Panc1 (cell line): ENCODE measurements around the gene EXD3.

Source experiments
- POLR2AphosphoS5 ChIP-seq: IDR thresholded peaks from 2 replicates; pipeline ENCODE4 v1.6.1; 2012; ENCODE audit warnings: mild to moderate bottlenecking, low read depth, low read length, moderate library complexity
- SIN3A ChIP-seq: IDR thresholded peaks from 2 replicates; pipeline ENCODE4 v1.6.1; 2012; ENCODE audit warnings: low read depth, mild to moderate bottlenecking, low read length, moderate library complexity, borderline replicate concordance; ENCODE audit not compliant: insufficient read depth
- TF ChIP-seq, protein P1 (sequence below): fragments of 450-650 bp; IDR thresholded peaks from 2 replicates; pipeline ENCODE4 v1.5.1; 2017; ENCODE audit warnings: mild to moderate bottlenecking

DNA sequence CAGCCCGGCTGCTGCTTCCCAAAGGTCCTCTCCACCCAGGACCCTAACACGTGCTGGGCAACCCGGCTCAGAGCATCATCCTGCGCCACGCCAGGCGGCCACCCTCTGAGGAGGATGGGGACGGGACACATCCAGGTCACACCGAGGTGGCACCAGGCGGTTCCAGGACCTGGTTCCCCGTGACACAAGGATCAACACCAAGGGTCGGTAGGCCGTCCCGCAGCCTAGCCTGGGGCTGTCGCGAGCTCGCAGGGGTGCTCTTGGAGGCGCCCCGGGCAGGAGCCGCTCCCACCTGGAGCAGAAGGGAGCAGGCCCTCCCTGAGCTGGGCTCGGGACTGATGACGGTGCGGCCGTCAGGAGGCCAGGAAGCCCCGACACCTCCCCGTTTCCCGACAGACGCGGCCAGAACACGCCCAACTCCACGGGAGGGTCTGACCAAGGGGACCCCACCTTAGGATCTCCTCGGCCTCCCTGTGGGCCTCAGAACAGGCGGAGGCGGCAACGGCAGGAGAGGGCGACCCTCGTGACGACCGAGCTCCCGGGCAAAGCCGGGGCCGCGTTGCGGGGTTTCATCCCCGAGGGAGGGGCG lies 6.3 kb downstream of the EXD3 start:
- TF ChIP-seq, protein P1, sequence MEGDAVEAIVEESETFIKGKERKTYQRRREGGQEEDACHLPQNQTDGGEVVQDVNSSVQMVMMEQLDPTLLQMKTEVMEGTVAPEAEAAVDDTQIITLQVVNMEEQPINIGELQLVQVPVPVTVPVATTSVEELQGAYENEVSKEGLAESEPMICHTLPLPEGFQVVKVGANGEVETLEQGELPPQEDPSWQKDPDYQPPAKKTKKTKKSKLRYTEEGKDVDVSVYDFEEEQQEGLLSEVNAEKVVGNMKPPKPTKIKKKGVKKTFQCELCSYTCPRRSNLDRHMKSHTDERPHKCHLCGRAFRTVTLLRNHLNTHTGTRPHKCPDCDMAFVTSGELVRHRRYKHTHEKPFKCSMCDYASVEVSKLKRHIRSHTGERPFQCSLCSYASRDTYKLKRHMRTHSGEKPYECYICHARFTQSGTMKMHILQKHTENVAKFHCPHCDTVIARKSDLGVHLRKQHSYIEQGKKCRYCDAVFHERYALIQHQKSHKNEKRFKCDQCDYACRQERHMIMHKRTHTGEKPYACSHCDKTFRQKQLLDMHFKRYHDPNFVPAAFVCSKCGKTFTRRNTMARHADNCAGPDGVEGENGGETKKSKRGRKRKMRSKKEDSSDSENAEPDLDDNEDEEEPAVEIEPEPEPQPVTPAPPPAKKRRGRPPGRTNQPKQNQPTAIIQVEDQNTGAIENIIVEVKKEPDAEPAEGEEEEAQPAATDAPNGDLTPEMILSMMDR = no peak
- no peak for TF ChIP-seq POLR2AphosphoS5
- no peak for TF ChIP-seq SIN3A
